H9 (cell line): Measurements from ENCODE around the gene COX17. TPM values are rescaled to one million over a fixed set of nuclear protein-coding genes. Genes with fewer than 3 reads are reported as not detected.

Experiments
- DNase-seq: peaks from one replicate; pipeline ENCODE4 v3.0.0-alpha.2; 2017
- H2AFZ ChIP-seq: one replicate; pipeline ENCODE4 v1.6.1; 2013; ENCODE audit warnings: mild to moderate bottlenecking, low read length, control low read depth, moderate library complexity
- H2AK5ac ChIP-seq: 2 replicates; pipeline ENCODE4 v1.6.1; 2013; ENCODE audit warnings: low read length, control low read depth, mixed read lengths; ENCODE audit not compliant: insufficient read length
- H2BK120ac ChIP-seq: one replicate; pipeline ENCODE4 v1.6.1; 2013; ENCODE audit warnings: low read depth, mild to moderate bottlenecking, low read length, control low read depth, inconsistent platforms; ENCODE audit not compliant: poor library complexity, severe bottlenecking
- H2BK12ac ChIP-seq: 2 replicates; pipeline ENCODE4 v1.6.1; 2013; ENCODE audit warnings: low read length, control low read depth, mixed read lengths, low read depth; ENCODE audit not compliant: insufficient read length
- H2BK15ac ChIP-seq: 2 replicates; pipeline ENCODE4 v1.6.1; 2013; ENCODE audit warnings: low read depth, low read length, control low read depth
- H2BK20ac ChIP-seq: one replicate; pipeline ENCODE4 v1.6.1; 2013; ENCODE audit warnings: low read depth, mild to moderate bottlenecking, low read length, control low read depth, inconsistent platforms; ENCODE audit not compliant: poor library complexity, severe bottlenecking
- H2BK5ac ChIP-seq: 2 replicates; pipeline ENCODE4 v1.6.1; 2013; ENCODE audit warnings: low read length, control low read depth, mixed read lengths; ENCODE audit not compliant: insufficient read length
- H3K14ac ChIP-seq: 2 replicates; pipeline ENCODE4 v1.6.1; 2013; ENCODE audit warnings: low read length, control low read depth; ENCODE audit not compliant: insufficient read depth
- H3K18ac ChIP-seq: 2 replicates; pipeline ENCODE4 v1.6.1; 2013; ENCODE audit warnings: low read depth, mild to moderate bottlenecking, mixed read lengths, low read length, control low read depth; ENCODE audit not compliant: insufficient read length
- H3K23ac ChIP-seq: 2 replicates; pipeline ENCODE4 v1.6.1; 2013; ENCODE audit warnings: low read length, control low read depth, mixed read lengths, low read depth; ENCODE audit not compliant: insufficient read length
- H3K23me2 ChIP-seq: 2 replicates; pipeline ENCODE4 v1.6.1; 2013; ENCODE audit warnings: low read depth, mild to moderate bottlenecking, mixed read lengths, low read length, control low read depth; ENCODE audit not compliant: insufficient read length, poor library complexity, severe bottlenecking
- H3K27ac ChIP-seq: 2 replicates; pipeline ENCODE4 v1.5.1; 2013; ENCODE audit warnings: low read length, control low read depth, mixed read lengths, low read depth; ENCODE audit not compliant: insufficient read length
- H3K27me3 ChIP-seq: 2 replicates; pipeline ENCODE4 v1.6.1; 2013; ENCODE audit warnings: low read length, control low read depth, inconsistent platforms; ENCODE audit not compliant: insufficient read depth
- H3K4ac ChIP-seq: 2 replicates; pipeline ENCODE4 v1.6.1; 2013; ENCODE audit warnings: low read depth, mild to moderate bottlenecking, control low read depth, inconsistent platforms, low read length, moderate library complexity
- H3K4me1 ChIP-seq: 2 replicates; pipeline ENCODE4 v1.6.1; 2013; ENCODE audit warnings: low read length, control low read depth, inconsistent platforms; ENCODE audit not compliant: insufficient read depth
- H3K4me2 ChIP-seq: 2 replicates; pipeline ENCODE4 v1.6.1; 2013; ENCODE audit warnings: low read length, control low read depth, mixed read lengths; ENCODE audit not compliant: insufficient read length, insufficient read depth
- H3K56ac ChIP-seq: 2 replicates; pipeline ENCODE4 v1.6.1; 2013; ENCODE audit warnings: low read depth, mild to moderate bottlenecking, mixed read lengths, low read length, control low read depth; ENCODE audit not compliant: insufficient read length
- H3K79me1 ChIP-seq: 2 replicates; pipeline ENCODE4 v1.6.1; 2013; ENCODE audit warnings: low read depth, mild to moderate bottlenecking, moderate library complexity, low read length, control low read depth, inconsistent platforms; ENCODE audit not compliant: insufficient read depth, poor library complexity, severe bottlenecking
- H3K79me2 ChIP-seq: 2 replicates; pipeline ENCODE4 v1.6.1; 2013; ENCODE audit warnings: low read length, control low read depth, inconsistent platforms; ENCODE audit not compliant: insufficient read depth
- H3K9ac ChIP-seq: 2 replicates; pipeline ENCODE4 v1.6.1; 2013; ENCODE audit warnings: low read length, control low read depth, mixed read lengths; ENCODE audit not compliant: insufficient read length; ENCODE audit errors: extremely low read depth
- H3K9me3 ChIP-seq: one replicate; pipeline ENCODE4 v1.6.1; 2013; ENCODE audit warnings: low read depth, low read length, inconsistent platforms; ENCODE audit not compliant: control insufficient read depth
- H3T11ph ChIP-seq: one replicate; pipeline ENCODE4 v1.6.1; 2013; ENCODE audit warnings: mild to moderate bottlenecking, low read length, control low read depth, inconsistent platforms
- H4K20me1 ChIP-seq: one replicate; pipeline ENCODE4 v1.6.1; 2013; ENCODE audit not compliant: control insufficient read depth, insufficient read length, insufficient read depth
- H4K5ac ChIP-seq: 2 replicates; pipeline ENCODE4 v1.6.1; 2013; ENCODE audit warnings: low read depth, mild to moderate bottlenecking, mixed read lengths, low read length, control low read depth; ENCODE audit not compliant: insufficient read length
- H4K8ac ChIP-seq: replicated peaks from 2 replicates; pipeline ENCODE4 v1.6.1; 2013; ENCODE audit warnings: low read length, control low read depth, mixed read lengths, low read depth; ENCODE audit not compliant: insufficient read length
- H4K91ac ChIP-seq: 2 replicates; pipeline ENCODE4 v1.6.1; 2013; ENCODE audit warnings: low read depth, mild to moderate bottlenecking, moderate library complexity, mixed read lengths, low read length, control low read depth; ENCODE audit not compliant: insufficient read length
- H3K27ac Mint-ChIP-seq, 3 experiments: 2 replicates in 2 of 3; 3 replicates in 1 of 3; pipeline ENCODE4 v1.8.0; 2020 to 2021; ENCODE audit warnings: mixed read lengths in 3 of 3, mild to moderate bottlenecking in 1 of 3, moderate library complexity in 1 of 3
- H3K27me3 Mint-ChIP-seq: 2 replicates; pipeline ENCODE4 v1.8.0; 2021; ENCODE audit warnings: low read depth, mild to moderate bottlenecking, moderate library complexity, mixed read lengths
- H3K36me3 Mint-ChIP-seq, 3 experiments: 2 replicates in 2 of 3; 3 replicates in 1 of 3; pipeline ENCODE4 v1.8.0; 2020 to 2021; ENCODE audit warnings: low read depth in 3 of 3, mixed read lengths in 3 of 3; ENCODE audit not compliant: insufficient read depth in 1 of 3
- H3K4me1 Mint-ChIP-seq, 2 experiments: 2 replicates each; pipeline ENCODE4 v1.8.0; 2020; ENCODE audit warnings: mixed read lengths in 2 of 2
- H3K4me3 Mint-ChIP-seq, 2 experiments: 2 replicates in 1 of 2; 3 replicates in 1 of 2; pipeline ENCODE4 v1.8.0; 2020 to 2021; ENCODE audit warnings: mild to moderate bottlenecking in 2 of 2, mixed read lengths in 2 of 2, moderate library complexity in 1 of 2
- H3K9me3 Mint-ChIP-seq, 2 experiments: 2 replicates in 1 of 2; 3 replicates in 1 of 2; pipeline ENCODE4 v1.8.0; 2020; ENCODE audit warnings: mild to moderate bottlenecking in 2 of 2, mixed read lengths in 2 of 2, moderate library complexity in 1 of 2
- WGBS: extraction: QIAGEN DNeasy Blood & Tissue Kit; methylation state at CpG from one replicate; pipeline ENCODE4 v1.1.7; 2013; ENCODE audit warnings: missing lambda C conversion rate, low lambda C conversion rate, mixed read lengths; ENCODE audit not compliant: insufficient read length; ENCODE audit errors: extremely low coverage; 5-methylcytosine and 5-hydroxymethylcytosine counted together
- total RNA-seq: library from RNA; stranded (reverse); gene quantifications from 2 replicates; pipeline ENCODE4 v1.2.1, GENCODE V29; 2021
- TF ChIP-seq, protein P1 (sequence below): fragments of 200-600 bp; sonication (generic); conservative IDR thresholded peaks from 3 replicates; pipeline ENCODE4 v1.8.0; 2021; ENCODE audit warnings: antibody characterized with exemption, mild to moderate bottlenecking

The COX17 gene
- total RNA-seq, 1 experiment from 2014 or later: 47.0 TPM

DNA sequence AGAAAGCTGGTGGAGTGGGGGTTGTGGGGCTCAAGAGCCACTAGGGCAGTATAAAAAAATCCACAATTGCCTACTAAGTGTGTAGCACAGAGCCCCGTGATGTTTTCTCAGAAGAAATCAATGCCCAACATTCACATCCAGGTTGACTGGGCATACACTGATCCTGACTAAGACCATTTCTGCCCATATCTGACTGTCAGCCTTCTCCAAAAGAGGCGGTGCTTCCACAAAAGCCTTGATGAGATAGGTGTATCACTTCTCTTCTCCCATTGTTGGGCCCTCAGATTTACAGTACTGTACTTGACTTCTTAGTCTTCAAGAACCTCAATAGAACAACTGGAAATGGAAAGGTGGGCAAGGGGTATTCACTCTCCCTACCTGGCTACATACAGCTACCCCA, 18.2 kb downstream of the COX17 start:
- Histone ChIP-seq H3K4ac (no peak overlapping the region), H3K4me1 (0 out of 2 replicates have a peak, but pooled peaks cover 2% of the 10 kb centered on the region), H3K27ac (no peak overlapping the region), H3K14ac (no peak overlapping the region), H2BK15ac (no peak overlapping the region), H2BK20ac (no peak overlapping the region), H3K23ac (no peak overlapping the region), H3K9ac (no peak overlapping the region), H3K79me2 (no peaks in the 10 kb centered on the region), H3K27me3 (no peaks in the 10 kb centered on the region), H4K8ac (no peak overlapping the region), H3K4me2 (no peak overlapping the region), H2BK12ac (no peak overlapping the region), H2BK5ac (no peak overlapping the region), H4K91ac (no peak overlapping the region), H3K9me3 (no peaks in the 10 kb centered on the region), H3K79me1 (no peaks in the 10 kb centered on the region), H3K18ac (no peak overlapping the region), H3K23me2 (no peaks in the 10 kb centered on the region), H2AFZ (no peak overlapping the region), H3K56ac (no peak overlapping the region), H3T11ph (no peak overlapping the region), H4K20me1 (no peaks in the 10 kb centered on the region), H2AK5ac (no peak overlapping the region), H4K5ac (no peak overlapping the region), H2BK120ac (no peak overlapping the region)
- Mint-ChIP-seq H3K36me3 (no peaks in the 10 kb centered on the region), H3K4me3 (no peak overlapping the region), H3K27ac (no peak overlapping the region), H3K9me3 (no peaks in the 10 kb centered on the region), H3K4me1 (peaks cover 2 to 4% of the 10 kb centered on the region in 2 experiments; a peak in 2 of 4 replicates), H3K27me3 (no peaks in the 10 kb centered on the region)
- TF ChIP-seq, protein P1, sequence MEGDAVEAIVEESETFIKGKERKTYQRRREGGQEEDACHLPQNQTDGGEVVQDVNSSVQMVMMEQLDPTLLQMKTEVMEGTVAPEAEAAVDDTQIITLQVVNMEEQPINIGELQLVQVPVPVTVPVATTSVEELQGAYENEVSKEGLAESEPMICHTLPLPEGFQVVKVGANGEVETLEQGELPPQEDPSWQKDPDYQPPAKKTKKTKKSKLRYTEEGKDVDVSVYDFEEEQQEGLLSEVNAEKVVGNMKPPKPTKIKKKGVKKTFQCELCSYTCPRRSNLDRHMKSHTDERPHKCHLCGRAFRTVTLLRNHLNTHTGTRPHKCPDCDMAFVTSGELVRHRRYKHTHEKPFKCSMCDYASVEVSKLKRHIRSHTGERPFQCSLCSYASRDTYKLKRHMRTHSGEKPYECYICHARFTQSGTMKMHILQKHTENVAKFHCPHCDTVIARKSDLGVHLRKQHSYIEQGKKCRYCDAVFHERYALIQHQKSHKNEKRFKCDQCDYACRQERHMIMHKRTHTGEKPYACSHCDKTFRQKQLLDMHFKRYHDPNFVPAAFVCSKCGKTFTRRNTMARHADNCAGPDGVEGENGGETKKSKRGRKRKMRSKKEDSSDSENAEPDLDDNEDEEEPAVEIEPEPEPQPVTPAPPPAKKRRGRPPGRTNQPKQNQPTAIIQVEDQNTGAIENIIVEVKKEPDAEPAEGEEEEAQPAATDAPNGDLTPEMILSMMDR: no peak
- WGBS: no CpG with 5 or more reads among the region's 2 CpGs
- DNase-seq: no peak
